ENCODE measurements around the gene EP400.

The EP400 gene

DNA sequence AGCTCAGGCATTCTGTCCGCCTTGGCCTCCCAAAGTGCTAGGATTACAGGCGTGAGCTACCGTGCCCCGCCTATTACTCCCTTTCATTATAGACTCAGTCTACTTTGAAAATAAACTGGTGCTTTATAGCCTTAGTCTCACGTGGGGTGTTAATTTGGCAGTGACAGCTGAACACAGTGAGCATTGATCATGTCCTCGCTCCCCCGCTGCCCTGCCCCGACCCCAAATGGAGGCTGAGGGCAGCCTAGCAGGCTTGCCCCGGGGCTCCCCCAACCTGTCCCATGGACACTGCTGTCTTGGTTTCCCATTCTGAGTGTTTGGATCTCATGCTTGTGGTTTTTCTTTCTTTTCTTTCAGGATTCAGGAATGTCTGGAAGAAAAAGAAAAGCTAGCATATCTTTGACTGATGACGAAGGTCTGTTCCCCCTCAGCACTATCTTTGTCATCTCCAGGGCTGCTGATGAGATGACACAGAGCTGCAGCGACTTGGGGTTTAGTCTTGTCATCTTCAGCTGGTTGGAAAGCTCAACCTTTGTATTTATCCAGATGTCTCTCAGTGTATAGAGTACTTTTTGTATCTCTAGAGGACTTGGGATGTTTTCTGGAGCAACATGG, 42.2 kb downstream of the EP400 start:
- H4K20me1 ChIP-seq (ENCODE audit: control insufficient read depth, insufficient read depth, low read depth, low read length) = no peaks in the 10 kb centered on the region
- no peaks in the 10 kb centered on the region for H3K4me1 ChIP-seq (ENCODE audit: control insufficient read depth, low read length)
- H3K27me3 ChIP-seq (ENCODE audit: control insufficient read depth, low read length) = no peaks in the 10 kb centered on the region
- H3K79me2 ChIP-seq (ENCODE audit: control insufficient read depth, low read length) = no peaks in the 10 kb centered on the region
- no peak for TF ChIP-seq EZH2phosphoT487 (IDR thresholded peaks at IDR 0.05; ENCODE audit: borderline replicate concordance, low read length)
- no peak for TF ChIP-seq CTCF (IDR thresholded peaks at IDR 0.05; ENCODE audit: low read depth, low read length, poor library complexity, severe bottlenecking)
- no peaks in the 10 kb centered on the region for H3K9me3 ChIP-seq (ENCODE audit: control insufficient read depth, insufficient read depth, low read length)
- H3K36me3 ChIP-seq (ENCODE audit: control insufficient read depth, low read length) = peaks cover 75% of the 10 kb centered on the region
- no peak overlapping the region for H3K4me2 ChIP-seq (ENCODE audit: low read length)
- H3F3A ChIP-seq (ENCODE audit: control insufficient read depth, insufficient read depth) = no peaks in the 10 kb centered on the region
- H3K4me3 ChIP-seq (ENCODE audit: low read length) = no peak overlapping the region
- no peaks in the 10 kb centered on the region for H3K9me2 ChIP-seq (replicated peaks; ENCODE audit: control insufficient read depth, low read length)
- H3K27ac ChIP-seq (ENCODE audit: low read depth, low read length) = no peak overlapping the region

DNA sequence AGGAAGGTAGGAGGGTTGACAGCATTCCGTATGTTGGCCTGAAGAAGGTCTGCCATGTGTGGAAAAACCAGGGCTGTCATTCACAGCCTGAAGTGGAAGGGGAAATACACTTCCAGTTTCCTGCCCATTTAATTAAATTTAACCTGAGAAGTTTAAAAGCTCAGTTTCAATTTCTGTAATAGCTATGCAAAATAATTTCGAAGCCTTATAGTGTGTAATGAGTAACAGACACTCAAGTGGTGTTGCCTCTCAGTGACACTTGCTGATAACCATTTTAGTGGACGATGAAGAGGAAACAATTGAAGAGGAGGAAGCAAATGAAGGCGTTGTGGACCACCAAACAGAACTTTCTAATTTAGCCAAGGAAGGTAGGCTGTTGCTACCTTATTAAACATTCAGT, 44.8 kb downstream of the EP400 start:
- no peaks in the 10 kb centered on the region for H3K9me2 ChIP-seq (replicated peaks; ENCODE audit: control insufficient read depth, low read length)
- no peak overlapping the region for H3K4me2 ChIP-seq (ENCODE audit: low read length)
- no peaks in the 10 kb centered on the region for H4K20me1 ChIP-seq (ENCODE audit: control insufficient read depth, insufficient read depth, low read depth, low read length)
- no peaks in the 10 kb centered on the region for H3K27me3 ChIP-seq (ENCODE audit: control insufficient read depth, low read length)
- no peaks in the 10 kb centered on the region for H3K79me2 ChIP-seq (ENCODE audit: control insufficient read depth, low read length)
- no peaks in the 10 kb centered on the region for H3K4me1 ChIP-seq (ENCODE audit: control insufficient read depth, low read length)
- no peak overlapping the region for H3K27ac ChIP-seq (ENCODE audit: low read depth, low read length)
- H3K4me3 ChIP-seq (ENCODE audit: low read length) = no peak overlapping the region
- H3K36me3 ChIP-seq (ENCODE audit: control insufficient read depth, low read length) = peaks cover 60% of the 10 kb centered on the region
- H3K9me3 ChIP-seq (ENCODE audit: control insufficient read depth, insufficient read depth, low read length) = no peaks in the 10 kb centered on the region
- H3F3A ChIP-seq (ENCODE audit: control insufficient read depth, insufficient read depth) = no peaks in the 10 kb centered on the region
- no peak for TF ChIP-seq EZH2phosphoT487 (IDR thresholded peaks at IDR 0.05; ENCODE audit: borderline replicate concordance, low read length)
- no peak for TF ChIP-seq CTCF (IDR thresholded peaks at IDR 0.05; ENCODE audit: low read depth, low read length, poor library complexity, severe bottlenecking)

- Histone ChIP-seq H3K36me3 (ENCODE audit: control insufficient read depth, low read length) (peaks cover 21% of the 10 kb centered on the region), H3K27ac (ENCODE audit: low read depth, low read length) (no peak overlapping the region), H3K9me3 (ENCODE audit: control insufficient read depth, insufficient read depth, low read length) (no peaks in the 10 kb centered on the region), H3K4me1 (ENCODE audit: control insufficient read depth, low read length) (no peaks in the 10 kb centered on the region), H3K9me2 (replicated peaks; ENCODE audit: control insufficient read depth, low read length) (no peaks in the 10 kb centered on the region), H4K20me1 (ENCODE audit: control insufficient read depth, insufficient read depth, low read depth, low read length) (no peaks in the 10 kb centered on the region; the same call in 1 of the 2 replicates), H3K4me3 (ENCODE audit: low read length) (no peak overlapping the region), H3K4me2 (ENCODE audit: low read length) (no peak overlapping the region), H3F3A (ENCODE audit: control insufficient read depth, insufficient read depth) (no peaks in the 10 kb centered on the region), H3K27me3 (ENCODE audit: control insufficient read depth, low read length) (no peaks in the 10 kb centered on the region), H3K79me2 (ENCODE audit: control insufficient read depth, low read length) (no peaks in the 10 kb centered on the region)
- no peak for TF ChIP-seq EZH2phosphoT487 (IDR thresholded peaks at IDR 0.05; ENCODE audit: borderline replicate concordance, low read length)
- TF ChIP-seq CTCF (IDR thresholded peaks at IDR 0.05; ENCODE audit: low read depth, low read length, poor library complexity, severe bottlenecking) = no peak
Observed at GRCh38 chr12:132000286-132000872, 50.6 kb downstream of the EP400 start.
